Activated T-helper 2 cell treated with anti-CD3 and anti-CD28 coated beads, Interferon-gamma antibody, Interleukin-2, Interleukin-4, amounts not matched to agents 10 μg/mL and 5 μg/mL and 100 μg/mL, durations not matched to agents 14 hours and 24 hours and 36 hours (primary cell): ENCODE results near the gene XYLT1. TPM values are rescaled to one million over a fixed set of nuclear protein-coding genes. Genes with fewer than 3 reads are reported as not detected.
"Not testable (repeated sequence)": the region's sequence is repeated elsewhere in the genome, so short reads cannot be mapped to it uniquely, and the experiment has no call there.

Experiments used
- DNase-seq: peaks from one replicate; pipeline ENCODE4 v3.0.0; 2021; ENCODE audit warnings: low spot score
- H3K27ac Mint-ChIP-seq: one replicate; pipeline ENCODE4 v1.8.0; 2021; ENCODE audit warnings: mixed read lengths
- H3K27me3 Mint-ChIP-seq: one replicate; pipeline ENCODE4 v1.8.0; 2021; ENCODE audit warnings: low read depth, mixed read lengths
- H3K36me3 Mint-ChIP-seq: one replicate; pipeline ENCODE4 v1.8.0; 2021; ENCODE audit warnings: low read depth, mixed read lengths
- H3K4me1 Mint-ChIP-seq: one replicate; pipeline ENCODE4 v1.8.0; 2021; ENCODE audit warnings: low read depth, mixed read lengths
- H3K4me3 Mint-ChIP-seq: one replicate; pipeline ENCODE4 v1.8.0; 2021; ENCODE audit warnings: low read depth, mild to moderate bottlenecking, moderate library complexity, mixed read lengths
- H3K9me3 Mint-ChIP-seq: one replicate; pipeline ENCODE4 v1.8.0; 2021; ENCODE audit warnings: mixed read lengths
- intact Hi-C: fragments of 100-400 bp; cut with micrococcal nuclease; formaldehyde crosslinking; loops from one replicate; pipeline ENCODE4 v1.15.1; 2023
- total RNA-seq: library from RNA; stranded (reverse); gene quantifications from 2 replicates; pipeline ENCODE4 v1.2.3, GENCODE V29; 2022

Gene XYLT1
- total RNA-seq, 1 donor from 2014 or later: 18.9 TPM

GRCh38 chr16:17412221-17412620, 58.5 kb downstream of the XYLT1 start:
- Mint-ChIP-seq H3K36me3 (peaks cover 38% of the 10 kb centered on the region), H3K27ac (no peak overlapping the region), H3K9me3 (no peaks in the 10 kb centered on the region), H3K4me1 (peaks cover 34% of the 10 kb centered on the region), H3K4me3 (no peak overlapping the region), H3K27me3 (no peaks in the 10 kb centered on the region)
- no peak for DNase-seq
- intact Hi-C loops: no loop called here

GRCh38 chr16:17411263-17411662, 59.5 kb downstream of the XYLT1 start:
- Mint-ChIP-seq H3K36me3 (peaks cover 37% of the 10 kb centered on the region), H3K27me3 (no peaks in the 10 kb centered on the region), H3K9me3 (no peaks in the 10 kb centered on the region), H3K4me3 (no peak overlapping the region), H3K4me1 (peaks cover 28% of the 10 kb centered on the region), H3K27ac (no peak overlapping the region)
- intact Hi-C loops: no loop called here
- no peak for DNase-seq

GRCh38 chr16:17410316-17410715, 60.4 kb downstream of the XYLT1 start:
- intact Hi-C loops, H3K27ac Mint-ChIP-seq, DNase-seq, H3K27me3 Mint-ChIP-seq, H3K4me3 Mint-ChIP-seq, H3K9me3 Mint-ChIP-seq: not testable (repeated sequence)
- Mint-ChIP-seq H3K4me1 (peaks cover 21% of the 10 kb centered on the region), H3K36me3 (peaks cover 37% of the 10 kb centered on the region)

- intact Hi-C loops: no loop called here
- H3K9me3 Mint-ChIP-seq: no peaks in the 10 kb centered on the region
- H3K4me3 Mint-ChIP-seq: no peak overlapping the region
- no peak for DNase-seq
- no peak overlapping the region for H3K27ac Mint-ChIP-seq
- H3K27me3 Mint-ChIP-seq: no peaks in the 10 kb centered on the region
- peaks cover 34% of the 10 kb centered on the region for H3K36me3 Mint-ChIP-seq
- H3K4me1 Mint-ChIP-seq: peaks cover 18% of the 10 kb centered on the region
Observed at GRCh38 chr16:17409894-17410293, 60.9 kb downstream of the XYLT1 start.

GRCh38 chr16:17408955-17409441, 61.8 kb downstream of the XYLT1 start:
- H3K4me3 Mint-ChIP-seq: no peak overlapping the region
- peak overlapping the region; percentile 35 for H3K27ac Mint-ChIP-seq
- intact Hi-C loops: no loop called here
- no peaks in the 10 kb centered on the region for H3K9me3 Mint-ChIP-seq
- peaks cover 9% of the 10 kb centered on the region for H3K4me1 Mint-ChIP-seq
- peaks cover 32% of the 10 kb centered on the region for H3K36me3 Mint-ChIP-seq
- no peak for DNase-seq
- H3K27me3 Mint-ChIP-seq: no peaks in the 10 kb centered on the region

- Mint-ChIP-seq H3K27ac (no peak overlapping the region), H3K4me1 (peaks cover 8% of the 10 kb centered on the region), H3K27me3 (no peaks in the 10 kb centered on the region), H3K9me3 (no peaks in the 10 kb centered on the region), H3K36me3 (peaks cover 28% of the 10 kb centered on the region), H3K4me3 (no peak overlapping the region)
- no peak for DNase-seq
- intact Hi-C loops: no loop called here
Observed at GRCh38 chr16:17408296-17408695, 62.5 kb downstream of the XYLT1 start.

GRCh38 chr16:17407321-17407720, 63.4 kb downstream of the XYLT1 start:
- intact Hi-C loops: no loop called here
- Mint-ChIP-seq H3K27me3 (no peaks in the 10 kb centered on the region), H3K4me1 (peaks cover 9% of the 10 kb centered on the region), H3K36me3 (peaks cover 28% of the 10 kb centered on the region), H3K27ac (no peak overlapping the region), H3K4me3 (no peak overlapping the region), H3K9me3 (no peaks in the 10 kb centered on the region)
- DNase-seq: no peak

- Mint-ChIP-seq H3K27me3 (no peaks in the 10 kb centered on the region), H3K27ac (no peak overlapping the region), H3K4me3 (no peak overlapping the region), H3K9me3 (no peaks in the 10 kb centered on the region), H3K4me1 (peaks cover 8% of the 10 kb centered on the region), H3K36me3 (peaks cover 15% of the 10 kb centered on the region)
- DNase-seq: no peak
- intact Hi-C loops: no loop called here
Observed at GRCh38 chr16:17404941-17405689, 65.6 kb downstream of the XYLT1 start.

GRCh38 chr16:17403859-17404545, 66.8 kb downstream of the XYLT1 start:
- DNase-seq: no peak
- H3K27ac Mint-ChIP-seq: no peak overlapping the region
- H3K27me3 Mint-ChIP-seq: no peaks in the 10 kb centered on the region
- no peak overlapping the region for H3K4me3 Mint-ChIP-seq
- H3K9me3 Mint-ChIP-seq: no peaks in the 10 kb centered on the region
- intact Hi-C loops: no loop called here
- peaks cover 10% of the 10 kb centered on the region for H3K36me3 Mint-ChIP-seq
- peaks cover 6% of the 10 kb centered on the region for H3K4me1 Mint-ChIP-seq

- peaks cover 6% of the 10 kb centered on the region for H3K4me1 Mint-ChIP-seq
- H3K36me3 Mint-ChIP-seq: peaks cover 9% of the 10 kb centered on the region
- no peak for DNase-seq
- no peak overlapping the region for H3K27ac Mint-ChIP-seq
- no peak overlapping the region for H3K4me3 Mint-ChIP-seq
- H3K9me3 Mint-ChIP-seq: no peaks in the 10 kb centered on the region
- H3K27me3 Mint-ChIP-seq: no peaks in the 10 kb centered on the region
- intact Hi-C loops: no loop called here
Observed at GRCh38 chr16:17403156-17403809, 67.5 kb downstream of the XYLT1 start.

GRCh38 chr16:17397499-17397891, 73.3 kb downstream of the XYLT1 start:
- no peaks in the 10 kb centered on the region for H3K9me3 Mint-ChIP-seq
- no peaks in the 10 kb centered on the region for H3K27me3 Mint-ChIP-seq
- intact Hi-C loops: no loop called here
- no peak overlapping the region for H3K27ac Mint-ChIP-seq
- H3K4me1 Mint-ChIP-seq: peaks cover 14% of the 10 kb centered on the region
- no peak for DNase-seq
- H3K4me3 Mint-ChIP-seq: no peak overlapping the region
- H3K36me3 Mint-ChIP-seq: peaks cover 19% of the 10 kb centered on the region

- Mint-ChIP-seq H3K27me3 (no peaks in the 10 kb centered on the region), H3K4me1 (peaks cover 15% of the 10 kb centered on the region), H3K4me3 (no peak overlapping the region), H3K9me3 (no peaks in the 10 kb centered on the region), H3K27ac (no peak overlapping the region), H3K36me3 (peaks cover 24% of the 10 kb centered on the region)
- DNase-seq: no peak
- intact Hi-C loops: no loop called here
Observed at GRCh38 chr16:17396762-17397498, 73.8 kb downstream of the XYLT1 start.
